ENCODE measurements around the gene MAP3K5.

GRCh38 chr6:136826216-136826615 lies 33.9 kb upstream of the MAP3K5 start:
- TF ChIP-seq POLR2A (IDR thresholded peaks at IDR 0.05), result no peak
- TF ChIP-seq, protein P1, sequence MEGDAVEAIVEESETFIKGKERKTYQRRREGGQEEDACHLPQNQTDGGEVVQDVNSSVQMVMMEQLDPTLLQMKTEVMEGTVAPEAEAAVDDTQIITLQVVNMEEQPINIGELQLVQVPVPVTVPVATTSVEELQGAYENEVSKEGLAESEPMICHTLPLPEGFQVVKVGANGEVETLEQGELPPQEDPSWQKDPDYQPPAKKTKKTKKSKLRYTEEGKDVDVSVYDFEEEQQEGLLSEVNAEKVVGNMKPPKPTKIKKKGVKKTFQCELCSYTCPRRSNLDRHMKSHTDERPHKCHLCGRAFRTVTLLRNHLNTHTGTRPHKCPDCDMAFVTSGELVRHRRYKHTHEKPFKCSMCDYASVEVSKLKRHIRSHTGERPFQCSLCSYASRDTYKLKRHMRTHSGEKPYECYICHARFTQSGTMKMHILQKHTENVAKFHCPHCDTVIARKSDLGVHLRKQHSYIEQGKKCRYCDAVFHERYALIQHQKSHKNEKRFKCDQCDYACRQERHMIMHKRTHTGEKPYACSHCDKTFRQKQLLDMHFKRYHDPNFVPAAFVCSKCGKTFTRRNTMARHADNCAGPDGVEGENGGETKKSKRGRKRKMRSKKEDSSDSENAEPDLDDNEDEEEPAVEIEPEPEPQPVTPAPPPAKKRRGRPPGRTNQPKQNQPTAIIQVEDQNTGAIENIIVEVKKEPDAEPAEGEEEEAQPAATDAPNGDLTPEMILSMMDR (IDR thresholded peaks at IDR 0.05), result no peak
- TF ChIP-seq POLR2AphosphoS5 (IDR thresholded peaks at IDR 0.05), result no peak

All from suprapubic skin (tissue), 4 donors.